ENCODE measurements around the gene MAN2A2. TPM values are rescaled to one million over a fixed set of nuclear protein-coding genes. Genes with fewer than 3 reads are reported as not detected.
"Not testable (repeated sequence)": the region's sequence is repeated elsewhere in the genome, so short reads cannot be mapped to it uniquely, and the experiment has no call there.

MAN2A2 gene
- total RNA-seq, 1 experiment from 2014 or later, result 27.4 TPM

- Histone ChIP-seq H2AK5ac (ENCODE audit: insufficient read length, low read length) (no peak overlapping the region), H4K20me1 (ENCODE audit: control insufficient read depth, insufficient read depth, insufficient read length) (no peaks in the 10 kb centered on the region), H3K79me1 (ENCODE audit: insufficient read depth, low read depth, low read length, poor library complexity, severe bottlenecking) (no peaks in the 10 kb centered on the region)
Measured at GRCh38 chr15:90895571-90896117, 7.5 kb upstream of the MAN2A2 start.

DNA sequence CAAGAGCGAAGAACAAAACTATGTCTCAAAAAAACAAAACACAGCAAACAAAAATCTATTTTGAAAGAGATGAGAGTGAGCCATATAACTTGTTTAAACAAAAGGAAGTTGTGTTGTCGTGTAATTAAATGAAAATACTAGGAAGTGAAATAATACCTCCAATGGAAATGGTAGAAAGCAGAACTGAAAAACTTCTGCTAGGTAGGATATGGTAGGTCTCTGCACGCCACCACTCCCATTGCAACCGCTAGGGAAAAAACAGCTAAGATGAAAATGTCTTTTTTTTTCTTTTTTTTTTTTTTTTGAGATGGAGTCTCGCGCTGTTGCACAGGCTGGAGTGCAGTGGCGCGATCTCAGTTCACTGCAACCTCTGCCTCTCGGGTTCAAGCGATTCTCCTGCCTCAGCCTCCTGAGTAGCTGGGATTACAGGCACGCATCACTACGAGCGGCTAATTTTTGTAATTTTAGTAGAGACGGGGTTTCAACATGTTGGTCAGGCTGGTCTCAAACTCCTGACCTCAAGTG, 5.9 kb upstream of the MAN2A2 start:
- H3K4me3 Mint-ChIP-seq; H2AK5ac ChIP-seq (ENCODE audit: insufficient read length, low read length); H3K14ac ChIP-seq (ENCODE audit: insufficient read depth, low read length); H2BK15ac ChIP-seq (ENCODE audit: low read depth, low read length); H3K4me1 ChIP-seq (ENCODE audit: insufficient read depth, low read length); H3K79me2 ChIP-seq (ENCODE audit: insufficient read depth, low read length); H4K20me1 ChIP-seq (ENCODE audit: control insufficient read depth, insufficient read depth, insufficient read length); H3K27ac ChIP-seq (ENCODE audit: insufficient read length, low read depth, low read length); H4K8ac ChIP-seq (replicated peaks; ENCODE audit: insufficient read length, low read depth, low read length); H3K79me1 ChIP-seq (ENCODE audit: insufficient read depth, low read depth, low read length, poor library complexity, severe bottlenecking); H3K9ac ChIP-seq (ENCODE audit: extremely low read depth, insufficient read length, low read length); H3K56ac ChIP-seq (ENCODE audit: insufficient read length, low read depth, low read length); H2AFZ ChIP-seq (ENCODE audit: low read length); H3K23ac ChIP-seq (ENCODE audit: insufficient read length, low read depth, low read length); DNase-seq; H3K4me2 ChIP-seq (ENCODE audit: insufficient read depth, insufficient read length, low read length); H3K23me2 ChIP-seq (ENCODE audit: insufficient read length, low read depth, low read length, poor library complexity, severe bottlenecking); H3K9me3 Mint-ChIP-seq; H3K4ac ChIP-seq (ENCODE audit: low read depth, low read length); H2BK20ac ChIP-seq (ENCODE audit: low read depth, low read length, poor library complexity, severe bottlenecking); H3K18ac ChIP-seq (ENCODE audit: insufficient read length, low read depth, low read length); H4K91ac ChIP-seq (ENCODE audit: insufficient read length, low read depth, low read length); H2BK5ac ChIP-seq (ENCODE audit: insufficient read length, low read length); H2BK120ac ChIP-seq (ENCODE audit: low read depth, low read length, poor library complexity, severe bottlenecking); H4K5ac ChIP-seq (ENCODE audit: insufficient read length, low read depth, low read length); H3K9me3 ChIP-seq (ENCODE audit: control insufficient read depth, low read depth, low read length); H3T11ph ChIP-seq (ENCODE audit: low read length); H3K27ac Mint-ChIP-seq; H2BK12ac ChIP-seq (ENCODE audit: insufficient read length, low read depth, low read length); H3K27me3 ChIP-seq (ENCODE audit: insufficient read depth, low read length): not testable (repeated sequence)
- Mint-ChIP-seq H3K36me3 (ENCODE audit: insufficient read depth in 1 of 3, low read depth in 3 of 3) (peaks cover 3 to 10% (median 7%) of the 10 kb centered on the region in 3 experiments), H3K4me1 (peaks cover 11 to 12% of the 10 kb centered on the region in 2 experiments), H3K27me3 (ENCODE audit: low read depth) (peaks cover 13% of the 10 kb centered on the region)
- WGBS (ENCODE audit: extremely low coverage, insufficient read length, low lambda C conversion rate), result 100% methylated on average over 1 of the region's 14 CpGs

More at GRCh38 chr15:90895571-90896117, 7.5 kb upstream of the MAN2A2 start:
- Mint-ChIP-seq H3K9me3 (no peaks in the 10 kb centered on the region; a peak in 1 of 5 replicates), H3K27ac (peak overlapping the region in 1 of 3 experiments; percentile 16; a peak in 1 of 7 replicates), H3K4me3 (no peak overlapping the region), H3K36me3 (ENCODE audit: insufficient read depth in 1 of 3, low read depth in 3 of 3) (peaks cover 4 to 10% (median 8%) of the 10 kb centered on the region in 3 experiments; a peak in 6 of 7 replicates), H3K4me1 (no peaks in the 10 kb centered on the region), H3K27me3 (ENCODE audit: low read depth) (peaks cover 4% of the 10 kb centered on the region)
- Histone ChIP-seq H2BK120ac (ENCODE audit: low read depth, low read length, poor library complexity, severe bottlenecking) (no peak overlapping the region), H3K56ac (ENCODE audit: insufficient read length, low read depth, low read length) (no peak overlapping the region), H2BK15ac (ENCODE audit: low read depth, low read length) (no peak overlapping the region), H3K14ac (ENCODE audit: insufficient read depth, low read length) (no peak overlapping the region), H2BK20ac (ENCODE audit: low read depth, low read length, poor library complexity, severe bottlenecking) (no peak overlapping the region), H3K4me1 (ENCODE audit: insufficient read depth, low read length) (no peaks in the 10 kb centered on the region; the same call in 1 of the 2 replicates), H3K9me3 (ENCODE audit: control insufficient read depth, low read depth, low read length) (no peaks in the 10 kb centered on the region), H3K79me2 (ENCODE audit: insufficient read depth, low read length) (no peaks in the 10 kb centered on the region), H3K23ac (ENCODE audit: insufficient read length, low read depth, low read length) (no peak overlapping the region), H3K27ac (ENCODE audit: insufficient read length, low read depth, low read length) (no peak overlapping the region), H3K18ac (ENCODE audit: insufficient read length, low read depth, low read length) (no peak overlapping the region), H3K4ac (ENCODE audit: low read depth, low read length) (no peak overlapping the region), H3K23me2 (ENCODE audit: insufficient read length, low read depth, low read length, poor library complexity, severe bottlenecking) (no peaks in the 10 kb centered on the region), H2BK5ac (ENCODE audit: insufficient read length, low read length) (no peak overlapping the region), H4K5ac (ENCODE audit: insufficient read length, low read depth, low read length) (no peak overlapping the region), H3K4me2 (ENCODE audit: insufficient read depth, insufficient read length, low read length) (no peak overlapping the region), H2BK12ac (ENCODE audit: insufficient read length, low read depth, low read length) (no peak overlapping the region), H3K9ac (ENCODE audit: extremely low read depth, insufficient read length, low read length) (no peak overlapping the region), H4K8ac (replicated peaks; ENCODE audit: insufficient read length, low read depth, low read length) (no peak overlapping the region), H2AFZ (ENCODE audit: low read length) (no peak overlapping the region), H3K27me3 (ENCODE audit: insufficient read depth, low read length) (no peaks in the 10 kb centered on the region), H4K91ac (ENCODE audit: insufficient read length, low read depth, low read length) (no peak overlapping the region), H3T11ph (ENCODE audit: low read length) (no peak overlapping the region)
- DNase-seq, result no peak
- no CpG with 5 or more reads among the region's 10 CpGs for WGBS (ENCODE audit: extremely low coverage, insufficient read length, low lambda C conversion rate)
- peak; percentile 40 for TF ChIP-seq CTCF (conservative IDR thresholded peaks at IDR 0.05)

Data from H9 (cell line).